HCT116 (cell line): ENCODE measurements around the gene LOXHD1. TPM values are rescaled to one million over a fixed set of nuclear protein-coding genes. Genes with fewer than 3 reads are reported as not detected.

ENCODE experiments used
- ATAC-seq: fragments of 200-7000 bp; cut with Tn5 transposase; 2 replicates; pipeline ENCODE4 v1.9.1; 2020; ENCODE audit warnings: mild to moderate bottlenecking, moderate library complexity
- BruUV-seq: library from RNA; stranded (reverse); fragments of 400-500 nt; replicated peaks from 2 replicates; lab custom pipeline; 2021; lab: Mats Ljungman, UMichigan
- CTCF ChIA-PET: fragments of 300-600 bp; sonication (Branson Sonifier 250); formaldehyde crosslinking; loops from one replicate; lab custom pipeline; 2021; ENCODE audit warnings: antibody characterized with exemption; lab: Charles Lee
- POLR2A ChIA-PET: fragments of 300-600, 350-600 bp; sonication (Branson Sonifier 250); formaldehyde crosslinking; loops from one replicate; lab custom pipeline; 2021; ENCODE audit warnings: antibody characterized with exemption; lab: Charles Lee
- RAD21 ChIA-PET, 2 experiments: fragments of 300-600 bp; sonication (Branson Sonifier 250); formaldehyde crosslinking; loops; one replicate each; lab custom pipeline; 2023; ENCODE audit warnings: low total read pairs in 2 of 2; ENCODE audit not compliant: uncharacterized antibody in 2 of 2, unreplicated experiment in 2 of 2, low non-redundant PET in 1 of 2; lab: Charles Lee
- DNase-seq: peaks from one replicate; pipeline ENCODE4 v3.0.0-alpha.2; 2010; ENCODE audit warnings: low read depth, low spot score
- H2AFZ ChIP-seq: fragments of 200-600 bp; shearing (Covaris generic), sonication (generic); 2 replicates; pipeline ENCODE4 v1.6.1; 2017; ENCODE audit warnings: low read depth, mixed run types, mixed read lengths, antibody characterized with exemption, low read length; ENCODE audit not compliant: poor library complexity, severe bottlenecking
- H3K27ac ChIP-seq: 2 replicates; pipeline ENCODE4 v1.5.1; 2012; ENCODE audit warnings: low read depth, low read length
- H3K27me3 ChIP-seq: fragments of 200-600 bp; sonication (generic); 2 replicates; pipeline ENCODE4 v1.6.1; 2016; ENCODE audit warnings: mixed run types, low read length, mixed read lengths; ENCODE audit not compliant: insufficient read depth
- H3K36me3 ChIP-seq, 2 experiments: fragments of 200-500 bp in 1 of 2; fragments of 200-600 bp in 1 of 2; sonication (Bioruptor generic) in 1 of 2; sonication (generic) in 1 of 2; 2 replicates each; pipeline versions ENCODE4 v1.5.1 to v1.6.1; 2014 to 2016; ENCODE audit warnings: low read length in 2 of 2, inconsistent platforms in 1 of 2, mixed read lengths in 1 of 2, mixed run types in 1 of 2; ENCODE audit not compliant: insufficient read depth in 2 of 2, control insufficient read depth in 1 of 2
- H3K4me1 ChIP-seq, 2 experiments: fragments of 200-600 bp in 1 of 2; sonication (generic) in 1 of 2; 2 replicates each; pipeline versions ENCODE4 v1.5.1 to v1.6.1; 2012 to 2017; ENCODE audit warnings: low read length in 2 of 2, inconsistent platforms in 1 of 2, mild to moderate bottlenecking in 1 of 2, mixed read lengths in 1 of 2, mixed run types in 1 of 2, moderate library complexity in 1 of 2; ENCODE audit not compliant: insufficient read depth in 2 of 2, control insufficient read depth in 1 of 2
- H3K4me2 ChIP-seq: fragments of 200-600 bp; sonication (generic); 2 replicates; pipeline ENCODE4 v1.6.1; 2017; ENCODE audit warnings: mixed run types, low read length, mixed read lengths
- H3K4me3 ChIP-seq, 2 experiments: fragments of 200-600 bp in 1 of 2; sonication (generic) in 1 of 2; replicated peaks in 1 of 2; 2 replicates each; pipeline ENCODE4 v1.5.1; 2011 to 2016; ENCODE audit warnings: low read length in 2 of 2, control low read depth in 1 of 2, low read depth in 1 of 2, mild to moderate bottlenecking in 1 of 2, mixed read lengths in 1 of 2, mixed run types in 1 of 2
- H3K79me2 ChIP-seq: fragments of 200-600 bp; sonication (generic); 2 replicates; pipeline ENCODE4 v1.6.1; 2017; ENCODE audit warnings: mild to moderate bottlenecking, mixed run types, low read length, moderate library complexity, mixed read lengths; ENCODE audit not compliant: insufficient read depth
- H3K9ac ChIP-seq: fragments of 200-600 bp; sonication (generic); 2 replicates; pipeline ENCODE4 v1.6.1; 2016; ENCODE audit warnings: low read length, mixed read lengths
- H3K9me2 ChIP-seq: fragments of 200-600 bp; sonication (generic), shearing (Covaris generic); 2 replicates; pipeline ENCODE4 v1.6.1; 2017; ENCODE audit warnings: mixed run types, mild to moderate bottlenecking, moderate library complexity; ENCODE audit not compliant: insufficient read depth
- H3K9me3 ChIP-seq, 2 experiments: fragments of 200-500 bp in 1 of 2; fragments of 200-600 bp in 1 of 2; sonication (Bioruptor generic) in 1 of 2; sonication (generic) in 1 of 2; 2 replicates each; pipeline ENCODE4 v1.6.1; 2014 to 2017; ENCODE audit warnings: low read length in 2 of 2, mixed read lengths in 2 of 2, inconsistent platforms in 1 of 2, low read depth in 1 of 2, mild to moderate bottlenecking in 1 of 2, mixed run types in 1 of 2, moderate library complexity in 1 of 2; ENCODE audit not compliant: control insufficient read depth in 1 of 2, insufficient read depth in 1 of 2
- H4K20me1 ChIP-seq: fragments of 200-600 bp; sonication (generic), shearing (Covaris generic); 2 replicates; pipeline ENCODE4 v1.6.1; 2017; ENCODE audit warnings: mixed run types, mild to moderate bottlenecking, moderate library complexity; ENCODE audit not compliant: insufficient read depth
- ATF3 ChIP-seq: IDR thresholded peaks from 2 replicates; pipeline ENCODE4 v1.6.1; 2012
- CBX3 ChIP-seq: IDR thresholded peaks from 2 replicates; pipeline ENCODE4 v1.6.1; 2012; ENCODE audit warnings: low read depth
- CTCF ChIP-seq, 3 experiments: fragments of 200-600 bp in 1 of 3; sonication (generic) in 1 of 3; IDR thresholded peaks in 2 of 3; conservative IDR thresholded peaks in 1 of 3; 2 replicates each; pipeline ENCODE4 v1.5.1; 2012 to 2017; ENCODE audit warnings: low read depth in 2 of 3, low read length in 2 of 3, antibody characterized with exemption in 1 of 3, borderline replicate concordance in 1 of 3, control low read depth in 1 of 3, mild to moderate bottlenecking in 1 of 3, mixed read lengths in 1 of 3, mixed run types in 1 of 3, moderate library complexity in 1 of 3; ENCODE audit not compliant: insufficient read depth in 1 of 3
- EGR1 ChIP-seq: IDR thresholded peaks from 2 replicates; pipeline ENCODE4 v1.6.1; 2012; ENCODE audit warnings: low read depth
- POLR2A ChIP-seq: IDR thresholded peaks from 2 replicates; pipeline ENCODE4 v1.7.0; 2011; ENCODE audit warnings: borderline replicate concordance; ENCODE audit not compliant: insufficient read depth, insufficient read length; ENCODE audit errors: extremely low read depth
- RAD21 ChIP-seq: IDR thresholded peaks from 2 replicates; pipeline ENCODE4 v1.6.1; 2012; ENCODE audit warnings: low read depth, mild to moderate bottlenecking
- REST ChIP-seq: IDR thresholded peaks from 2 replicates; pipeline ENCODE4 v1.6.1; 2012; ENCODE audit warnings: low read depth
- SP1 ChIP-seq: IDR thresholded peaks from 2 replicates; pipeline ENCODE4 v1.6.1; 2012; ENCODE audit warnings: low read depth
- YY1 ChIP-seq: IDR thresholded peaks from 2 replicates; pipeline ENCODE4 v1.6.1; 2011; ENCODE audit warnings: low read length, low read depth, moderate library complexity, mild to moderate bottlenecking; ENCODE audit not compliant: insufficient replicate concordance; ENCODE audit errors: extremely low read depth
- ZFX ChIP-seq: fragments of 450-650 bp; IDR thresholded peaks from 2 replicates; pipeline ENCODE4 v1.6.1; 2017
- intact Hi-C: fragments of 100-400 bp; cut with micrococcal nuclease; formaldehyde crosslinking; loops from 2 replicates; pipeline ENCODE4 v1.10.0; 2022
- total RNA-seq: library from RNA; stranded (reverse); gene quantifications from one replicate; pipeline ENCODE4 v1.2.1, GENCODE V29; 2021; ENCODE audit not compliant: unreplicated experiment

LOXHD1 gene
- total RNA-seq, 1 experiment from 2014 or later: not detected

GRCh38 chr18:46632401-46633071 lies 24.5 kb downstream of the LOXHD1 start (continued):
- no peak for TF ChIP-seq CTCF (IDR thresholded peaks at IDR 0.05 in 2 of 3, conservative IDR thresholded peaks at IDR 0.05 in 1 of 3; ENCODE audit: borderline replicate concordance in 1 of 3, insufficient read depth in 1 of 3, low read depth in 2 of 3, low read length in 2 of 3)
- TF ChIP-seq ZFX: no peak
- no peak for TF ChIP-seq YY1
- TF ChIP-seq CBX3: no peak
- no peak for TF ChIP-seq RAD21
- no peak for TF ChIP-seq POLR2A
- TF ChIP-seq REST: no peak
- TF ChIP-seq EGR1: peak; percentile 76

- no peak overlapping the region for H3K27ac ChIP-seq
- H3K4me1 ChIP-seq: peaks cover 0 to 8% of the 10 kb centered on the region in 2 experiments; a peak in 2 of 4 replicates
- ChIA-PET CTCF (no interaction called here), POLR2A (no interaction called here), RAD21 (no interaction called here)
- no peaks in the 10 kb centered on the region for H3K79me2 ChIP-seq
- no peak overlapping the region for H2AFZ ChIP-seq
- no peak for ATAC-seq
- no peak overlapping the region for H3K4me2 ChIP-seq
- H3K36me3 ChIP-seq: no peaks in the 10 kb centered on the region
- H4K20me1 ChIP-seq: no peaks in the 10 kb centered on the region
- H3K9ac ChIP-seq: no peak overlapping the region
- H3K27me3 ChIP-seq: peaks cover 26% of the 10 kb centered on the region
- H3K9me2 ChIP-seq: no peaks in the 10 kb centered on the region
- BruUV-seq: no TSS peak
- no peaks in the 10 kb centered on the region for H3K9me3 ChIP-seq
- no peak overlapping the region for H3K4me3 ChIP-seq
- no peak for DNase-seq
- intact Hi-C loops: no loop called here
- TF ChIP-seq ATF3 (no peak), SP1 (no peak)
- TF ChIP-seq, all 23 proteins: peak for 0
Observed at GRCh38 chr18:46630991-46631390, 26.0 kb downstream of the LOXHD1 start.
